Ascending aorta (tissue), 2 donors: ENCODE results near the gene EHMT1. TPM values are rescaled to one million over a fixed set of nuclear protein-coding genes. Genes with fewer than 3 reads are reported as not detected.
A peak's percentile ranks its signal among the peaks of the same experiment; 100 is the strongest.

Source experiments
- DNase-seq, 2 donors: peaks; one replicate each; pipeline ENCODE4 v3.0.0-alpha.2; 2019; ENCODE audit warnings: low spot score in 2 of 2
- H3K27ac ChIP-seq, 2 donors: fragments of 200-600 bp; sonication (generic); one replicate each; pipeline ENCODE4 v1.5.1; 2016 to 2017; ENCODE audit warnings: mild to moderate bottlenecking in 1 of 2
- H3K27me3 ChIP-seq: fragments of 200-600 bp; sonication (generic); one replicate; pipeline ENCODE4 v1.5.1; 2017
- H3K36me3 ChIP-seq, 2 donors: fragments of 200-600 bp; sonication (generic); one replicate each; pipeline ENCODE4 v1.5.1; 2016
- H3K4me1 ChIP-seq, 2 donors: fragments of 200-600 bp; sonication (generic); one replicate each; pipeline ENCODE4 v1.5.1; 2016 to 2017; ENCODE audit warnings: mild to moderate bottlenecking in 1 of 2
- H3K4me3 ChIP-seq, 2 donors: fragments of 200-600 bp; sonication (generic); one replicate each; pipeline ENCODE4 v1.5.1; 2016 to 2017; ENCODE audit warnings: mild to moderate bottlenecking in 1 of 2
- H3K9me3 ChIP-seq, 2 donors: fragments of 200-600 bp; sonication (generic); one replicate each; pipeline ENCODE4 v1.5.1; 2016
- intact Hi-C: fragments of 100-400 bp; cut with DNase I; formaldehyde crosslinking; loops from one replicate; pipeline ENCODE4 v1.15.1; 2023
- total RNA-seq: library from RNA; depleted of rRNA; stranded (reverse); fragments of >200 nt; gene quantifications from one replicate; pipeline ENCODE4 v1.1.0, GENCODE V29; 2016
- TF ChIP-seq, protein P1 (sequence below), 3 experiments: fragments of 200-600 bp in 2 of 3; fragments of 450-650 bp in 1 of 3; sonication (generic) in 2 of 3; IDR thresholded peaks; one replicate each; pipeline ENCODE4 v1.5.1; 2016 to 2019; ENCODE audit warnings: antibody characterized with exemption in 3 of 3, mild to moderate bottlenecking in 1 of 3, moderate library complexity in 1 of 3

Gene EHMT1
- total RNA-seq, 1 donor from 2014 or later = 49.9 TPM

DNA sequence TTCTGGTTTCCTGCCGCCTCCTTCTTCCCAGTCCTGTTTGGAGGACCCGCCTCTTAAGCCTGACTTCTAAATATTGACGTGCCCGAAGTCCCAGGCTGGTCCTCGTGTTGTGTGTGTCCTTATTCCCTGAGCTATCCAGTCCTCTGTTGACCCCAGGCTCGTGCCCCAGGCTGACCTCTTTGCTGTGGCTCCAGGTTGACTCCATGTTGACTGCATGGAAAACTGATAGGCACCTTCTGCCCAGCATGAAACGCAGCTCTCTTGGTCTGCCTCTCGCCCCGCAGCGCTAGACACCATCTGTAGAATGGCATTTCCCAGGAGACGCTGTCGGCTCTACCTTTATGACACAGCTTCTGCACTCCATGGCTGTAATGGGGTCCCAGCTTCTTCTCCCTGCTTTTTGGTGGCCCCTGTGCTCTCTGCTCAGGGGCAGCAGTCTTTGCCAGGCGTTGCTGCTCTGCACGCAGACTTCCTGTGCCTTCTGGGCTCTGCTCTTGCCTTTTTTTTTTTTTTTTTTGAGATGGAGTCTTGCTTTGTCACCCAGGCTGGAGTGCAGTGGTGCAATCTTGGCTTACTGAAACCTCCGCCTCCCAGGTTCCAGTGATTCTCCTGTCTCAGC is 28.4 kb downstream of the EHMT1 start:
- Histone ChIP-seq H3K27me3 (no peaks in the 10 kb centered on the region), H3K36me3 (peaks cover 0 to 6% of the 10 kb centered on the region in 2 donors), H3K27ac (no peak overlapping the region), H3K4me1 (no peaks in the 10 kb centered on the region), H3K9me3 (no peaks in the 10 kb centered on the region), H3K4me3 (no peak overlapping the region)
- TF ChIP-seq, protein P1, sequence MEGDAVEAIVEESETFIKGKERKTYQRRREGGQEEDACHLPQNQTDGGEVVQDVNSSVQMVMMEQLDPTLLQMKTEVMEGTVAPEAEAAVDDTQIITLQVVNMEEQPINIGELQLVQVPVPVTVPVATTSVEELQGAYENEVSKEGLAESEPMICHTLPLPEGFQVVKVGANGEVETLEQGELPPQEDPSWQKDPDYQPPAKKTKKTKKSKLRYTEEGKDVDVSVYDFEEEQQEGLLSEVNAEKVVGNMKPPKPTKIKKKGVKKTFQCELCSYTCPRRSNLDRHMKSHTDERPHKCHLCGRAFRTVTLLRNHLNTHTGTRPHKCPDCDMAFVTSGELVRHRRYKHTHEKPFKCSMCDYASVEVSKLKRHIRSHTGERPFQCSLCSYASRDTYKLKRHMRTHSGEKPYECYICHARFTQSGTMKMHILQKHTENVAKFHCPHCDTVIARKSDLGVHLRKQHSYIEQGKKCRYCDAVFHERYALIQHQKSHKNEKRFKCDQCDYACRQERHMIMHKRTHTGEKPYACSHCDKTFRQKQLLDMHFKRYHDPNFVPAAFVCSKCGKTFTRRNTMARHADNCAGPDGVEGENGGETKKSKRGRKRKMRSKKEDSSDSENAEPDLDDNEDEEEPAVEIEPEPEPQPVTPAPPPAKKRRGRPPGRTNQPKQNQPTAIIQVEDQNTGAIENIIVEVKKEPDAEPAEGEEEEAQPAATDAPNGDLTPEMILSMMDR (IDR thresholded peaks at IDR 0.05) = no peak
- no peak for DNase-seq
- intact Hi-C loops = no loop called here

DNA sequence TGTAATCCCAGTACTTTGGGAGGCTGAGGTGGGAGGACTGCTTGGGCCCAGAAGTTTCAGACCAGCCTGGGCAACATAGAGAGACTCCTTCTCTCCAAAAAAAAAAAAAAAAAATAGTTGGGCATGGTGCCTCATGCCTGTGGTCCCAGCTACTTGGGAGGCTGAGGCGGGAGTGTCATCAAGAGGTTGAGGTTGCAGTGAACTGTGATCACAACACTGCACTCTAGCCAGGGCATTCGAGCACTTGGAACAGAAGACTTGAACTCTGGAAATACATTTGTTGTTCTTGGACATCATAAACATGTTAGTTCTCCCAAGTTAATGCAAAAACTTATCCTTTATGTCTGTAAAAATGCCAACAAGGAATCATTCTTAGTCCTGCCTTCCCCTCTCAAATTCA is 29.6 kb downstream of the EHMT1 start:
- TF ChIP-seq, protein P1 (IDR thresholded peaks at IDR 0.05) = no peak
- intact Hi-C loops = no loop called here
- Histone ChIP-seq H3K4me3 (no peak overlapping the region), H3K4me1 (no peaks in the 10 kb centered on the region), H3K36me3 (peaks cover 0 to 10% of the 10 kb centered on the region in 2 donors), H3K9me3 (no peaks in the 10 kb centered on the region), H3K27me3 (no peaks in the 10 kb centered on the region), H3K27ac (no peak overlapping the region)
- DNase-seq = no peak

DNA sequence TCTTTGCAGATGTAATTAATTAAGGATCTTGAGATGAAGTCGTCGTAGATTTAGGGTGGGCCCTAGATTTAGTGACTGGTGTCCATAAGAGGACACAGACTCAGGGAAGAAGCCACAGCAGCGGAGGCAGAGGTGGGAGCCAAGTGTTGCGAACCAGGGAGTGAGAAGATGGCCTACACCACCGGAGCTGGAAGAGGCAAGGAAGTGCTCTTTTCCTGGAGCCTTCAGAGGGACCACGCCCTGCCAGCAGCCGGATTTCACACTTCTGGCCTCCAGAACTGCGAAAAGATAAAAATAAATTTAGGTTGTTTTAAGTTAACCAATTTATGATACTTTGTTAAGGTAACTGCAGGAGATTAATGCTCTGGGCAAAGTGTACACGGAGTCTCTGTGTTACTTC is 30.7 kb downstream of the EHMT1 start:
- H3K4me1 ChIP-seq = no peaks in the 10 kb centered on the region
- no peaks in the 10 kb centered on the region for H3K27me3 ChIP-seq
- peaks cover 0 to 4% of the 10 kb centered on the region in 2 donors for H3K36me3 ChIP-seq
- TF ChIP-seq, protein P1 (IDR thresholded peaks at IDR 0.05) = no peak
- DNase-seq = no peak
- no peak overlapping the region for H3K4me3 ChIP-seq
- H3K9me3 ChIP-seq = no peaks in the 10 kb centered on the region
- no peak overlapping the region for H3K27ac ChIP-seq
- intact Hi-C loops = no loop called here

DNA sequence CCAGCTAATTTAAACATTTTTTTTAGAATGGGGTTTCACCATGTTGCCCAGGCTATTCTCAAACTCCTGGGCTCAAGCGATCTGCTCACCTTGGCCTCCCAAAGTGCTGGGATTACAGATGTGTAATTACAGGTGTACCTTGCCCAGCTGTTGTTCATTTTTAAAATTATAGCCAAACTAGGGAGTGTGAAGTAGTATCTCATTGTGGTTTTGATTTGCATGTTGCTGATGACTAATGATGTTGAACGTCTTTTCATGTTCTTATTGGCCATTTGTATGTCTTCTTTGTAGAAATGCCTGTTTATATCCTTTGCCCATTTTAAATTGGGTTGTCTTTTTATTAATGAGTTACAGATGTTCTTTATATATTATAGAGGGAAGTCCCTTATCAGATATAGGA is 31.5 kb downstream of the EHMT1 start:
- Histone ChIP-seq H3K36me3 (peaks cover 0 to 4% of the 10 kb centered on the region in 2 donors), H3K27me3 (no peaks in the 10 kb centered on the region), H3K9me3 (no peaks in the 10 kb centered on the region), H3K27ac (no peak overlapping the region), H3K4me1 (no peaks in the 10 kb centered on the region), H3K4me3 (no peak overlapping the region)
- DNase-seq = no peak
- intact Hi-C loops = no loop called here
- TF ChIP-seq, protein P1 (IDR thresholded peaks at IDR 0.05) = no peak

DNA sequence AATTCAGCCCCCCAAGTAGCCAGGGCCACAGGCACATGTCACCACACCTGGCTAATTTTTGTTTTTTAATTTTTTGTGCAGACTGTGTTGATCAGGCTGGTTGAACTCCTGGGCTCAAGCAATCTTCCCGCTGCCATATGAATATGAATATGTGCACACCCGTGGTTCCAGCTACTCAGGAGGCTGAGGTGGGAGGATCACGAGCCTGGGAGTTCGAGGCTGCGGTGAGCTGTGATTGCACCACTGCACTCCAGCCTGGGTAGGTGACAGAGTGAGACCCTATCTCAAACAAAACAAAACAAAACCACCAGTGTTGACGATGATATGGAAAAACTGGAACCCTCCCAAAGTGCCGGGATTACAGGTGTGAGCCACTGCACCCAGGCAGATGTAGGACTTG is 32.0 kb downstream of the EHMT1 start:
- Histone ChIP-seq H3K27ac (no peak overlapping the region), H3K27me3 (no peaks in the 10 kb centered on the region), H3K36me3 (peaks cover 0 to 4% of the 10 kb centered on the region in 2 donors), H3K9me3 (no peaks in the 10 kb centered on the region), H3K4me3 (no peak overlapping the region), H3K4me1 (no peaks in the 10 kb centered on the region)
- DNase-seq = no peak
- intact Hi-C loops = no loop called here
- TF ChIP-seq, protein P1 (IDR thresholded peaks at IDR 0.05) = no peak

DNA sequence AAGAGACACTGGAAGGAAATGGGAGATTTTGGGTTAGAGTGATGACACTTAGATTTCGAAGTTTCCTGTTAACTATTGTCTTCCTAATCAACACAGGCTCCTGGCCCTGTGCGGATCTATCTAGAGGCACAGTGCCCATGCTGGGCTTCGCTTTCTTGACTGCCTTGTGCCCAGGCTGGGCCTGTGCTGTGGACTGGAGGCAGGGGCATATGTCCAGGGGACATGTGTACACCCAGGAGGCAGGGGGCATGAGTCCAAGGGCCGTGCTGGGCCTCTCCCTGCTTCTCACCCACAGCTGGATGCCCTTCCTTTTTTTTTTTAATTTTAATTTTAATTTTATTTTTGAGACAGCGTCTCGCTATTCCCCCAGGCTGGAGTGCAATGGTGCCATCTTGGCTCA is 37.6 kb downstream of the EHMT1 start:
- TF ChIP-seq, protein P1 (IDR thresholded peaks at IDR 0.05) = no peak
- Histone ChIP-seq H3K27me3 (no peaks in the 10 kb centered on the region), H3K9me3 (no peaks in the 10 kb centered on the region)

More for the DNA sequence above, 37.6 kb downstream of the EHMT1 start:
- Histone ChIP-seq H3K4me1 (no peaks in the 10 kb centered on the region), H3K27ac (no peak overlapping the region), H3K36me3 (peaks cover 0 to 4% of the 10 kb centered on the region in 2 donors), H3K4me3 (no peak overlapping the region)
- DNase-seq = peak in 1 of 2 donors; percentile 54
- intact Hi-C loops = no loop called here
